Measurements from ENCODE around the gene GNS. TPM values are rescaled to one million over a fixed set of nuclear protein-coding genes. Genes with fewer than 3 reads are reported as not detected.

Gene GNS
- total and polyA plus RNA-seq, 3 experiments from 2014 or later: 20.7 to 47.5 (median 21.1) TPM

DNA sequence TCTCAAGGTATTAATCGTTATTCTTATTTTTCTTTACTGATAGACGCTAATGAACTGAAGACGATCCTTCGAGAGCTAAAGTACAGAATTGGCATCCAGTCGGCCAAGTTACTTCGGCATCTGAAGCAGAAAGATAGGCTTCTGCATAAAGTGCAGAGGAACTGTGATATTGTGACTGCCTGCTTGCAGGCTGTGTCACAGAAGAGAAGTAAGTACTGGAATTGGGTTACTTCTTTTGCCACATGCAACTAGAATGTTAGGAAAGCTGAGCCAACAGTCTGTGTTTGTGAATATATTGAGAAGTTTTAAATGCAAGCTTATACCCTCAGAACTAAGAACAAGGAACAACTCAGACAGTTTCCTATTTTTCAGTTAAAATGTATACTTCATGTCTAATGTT lies 26.6 kb upstream of the GNS start:
- H3K4me3 Mint-ChIP-seq: no peak overlapping the region
- no peak overlapping the region for H3K27ac ChIP-seq (ENCODE audit: low read depth, low read length)

GRCh38 chr12:64782191-64782876 lies 23.1 kb upstream of the GNS start:
- Mint-ChIP-seq H3K4me1 (peaks cover 15 to 22% (median 20%) of the 10 kb centered on the region in 3 donors), H3K4me3 (peak overlapping the region; percentile 38 to 88 (median 81))

More for the DNA sequence above, 26.6 kb upstream of the GNS start:
- Mint-ChIP-seq H3K27ac (no peak overlapping the region), H3K4me1 (peaks cover 11 to 15% (median 15%) of the 10 kb centered on the region in 3 donors), H3K9me3 (no peaks in the 10 kb centered on the region), H3K27me3 (peaks cover 40 to 46% of the 10 kb centered on the region in 2 donors), H3K36me3 (no peaks in the 10 kb centered on the region)
- H3K36me3 ChIP-seq (ENCODE audit: insufficient read depth, low read length): no peaks in the 10 kb centered on the region
- no peak overlapping the region for H3K4me3 ChIP-seq (ENCODE audit: low read length)
- H3K9me3 ChIP-seq (ENCODE audit: low read length): no peaks in the 10 kb centered on the region
- ChIA-PET CTCF (interaction anchor here (2.6 kb wide), 1 partner anchor 10 kb away, joined by 10 read pairs; no protein-coding TSS in a partner anchor), POLR2A (no interaction called here)
- peaks cover 39% of the 10 kb centered on the region for H3K27me3 ChIP-seq (ENCODE audit: insufficient read depth, low read length, poor library complexity, severe bottlenecking)
- no peak for DNase-seq
- H3K4me1 ChIP-seq (ENCODE audit: insufficient read depth, low read length): peaks cover 13% of the 10 kb centered on the region

DNA sequence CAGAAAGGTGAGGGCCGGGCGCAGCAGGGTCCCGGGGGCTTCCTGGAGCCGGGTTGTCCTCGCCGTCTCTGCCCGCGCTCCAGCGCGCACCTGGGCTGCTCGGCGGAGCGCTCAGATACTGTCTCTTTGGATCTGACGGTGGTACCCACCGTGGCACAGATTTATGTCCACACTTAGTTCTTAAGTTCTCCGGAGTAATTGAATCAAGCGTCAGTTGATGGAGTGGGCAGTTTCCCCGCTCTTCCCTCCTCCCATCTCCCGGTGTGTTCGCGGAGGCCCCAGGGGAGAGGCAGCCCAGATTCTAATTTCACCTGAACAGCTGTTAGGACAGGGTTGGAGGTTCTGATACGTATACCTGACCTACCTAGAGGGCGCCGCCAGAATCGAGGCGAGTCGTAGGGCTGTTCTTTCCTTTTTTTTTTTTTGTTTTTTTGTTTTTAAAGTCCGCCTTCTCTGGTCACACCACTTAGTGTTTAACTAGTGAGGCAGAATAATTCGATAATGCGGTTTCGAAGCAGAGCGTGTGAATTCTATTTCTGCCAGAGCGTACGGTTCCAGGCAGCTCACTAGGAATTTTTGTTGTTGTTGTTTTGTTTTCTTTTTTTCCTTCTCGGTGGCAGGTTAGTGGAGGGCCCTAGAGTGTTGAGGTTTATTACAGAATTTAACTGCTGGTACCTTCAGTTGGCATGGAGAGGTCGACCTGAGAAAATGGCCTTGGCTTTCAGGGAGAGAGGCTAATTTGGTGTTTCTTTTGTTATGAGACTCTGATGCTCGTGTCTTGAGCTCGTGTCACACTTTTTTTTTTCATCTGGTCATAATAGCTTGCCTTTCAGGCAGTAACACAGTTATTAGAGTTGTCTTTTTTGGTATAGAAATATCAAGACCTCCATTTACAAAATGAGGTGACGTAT lies 22.3 kb upstream of the GNS start:
- no peaks in the 10 kb centered on the region for H3K9me3 ChIP-seq (ENCODE audit: low read length)
- H3K27ac ChIP-seq (ENCODE audit: low read depth, low read length): no peak overlapping the region
- ChIA-PET CTCF (interaction anchor here (0.7 to 2.9 kb wide), 5 partner anchors 12 to 20 kb away, joined by 3 to 19 read pairs (median 4); no protein-coding TSS in a partner anchor), POLR2A (interaction anchor here (0.7 kb wide), 1 partner anchor 36 kb away, joined by 3 read pairs; no protein-coding TSS in a partner anchor)
- Mint-ChIP-seq H3K27ac (peak overlapping the region in 3 of 8 donors; percentile 1 to 48 (median 27)), H3K9me3 (peaks cover under 1 to 15% (median 12%) of the 10 kb centered on the region in 5 donors), H3K36me3 (peaks cover 0 to 4% (median 3%) of the 10 kb centered on the region in 3 donors), H3K27me3 (peaks cover 58 to 82% of the 10 kb centered on the region in 2 donors), H3K4me1 (peaks cover 15 to 22% (median 20%) of the 10 kb centered on the region in 3 donors), H3K4me3 (peak overlapping the region; percentile 38 to 88 (median 84))
- H3K4me3 ChIP-seq (ENCODE audit: low read length): peak overlapping the region; percentile 39
- H3K4me1 ChIP-seq (ENCODE audit: insufficient read depth, low read length): peaks cover 13% of the 10 kb centered on the region
- no peaks in the 10 kb centered on the region for H3K36me3 ChIP-seq (ENCODE audit: insufficient read depth, low read length)
- H3K27me3 ChIP-seq (ENCODE audit: insufficient read depth, low read length, poor library complexity, severe bottlenecking): peaks cover 51% of the 10 kb centered on the region
- DNase-seq: no peak

More at GRCh38 chr12:64782191-64782876, 23.1 kb upstream of the GNS start:
- Mint-ChIP-seq H3K27ac (no peak overlapping the region), H3K27me3 (peaks cover 51 to 74% of the 10 kb centered on the region in 2 donors), H3K36me3 (no peaks in the 10 kb centered on the region), H3K9me3 (peaks cover 0 to 7% (median 5%) of the 10 kb centered on the region in 5 donors)
- Histone ChIP-seq H3K27me3 (ENCODE audit: insufficient read depth, low read length, poor library complexity, severe bottlenecking) (peaks cover 51% of the 10 kb centered on the region), H3K27ac (ENCODE audit: low read depth, low read length) (no peak overlapping the region), H3K36me3 (ENCODE audit: insufficient read depth, low read length) (no peaks in the 10 kb centered on the region), H3K9me3 (ENCODE audit: low read length) (no peaks in the 10 kb centered on the region), H3K4me3 (ENCODE audit: low read length) (no peak overlapping the region), H3K4me1 (ENCODE audit: insufficient read depth, low read length) (peaks cover 13% of the 10 kb centered on the region)
- ChIA-PET POLR2A (no interaction called here), CTCF (interaction anchor here (0.7 to 2.9 kb wide), 4 partner anchors 10 to 19 kb away, joined by 3 to 19 read pairs (median 4); no protein-coding TSS in a partner anchor)
- DNase-seq: no peak

GRCh38 chr12:64780531-64781279 lies 21.5 kb upstream of the GNS start:
- Histone ChIP-seq H3K9me3 (ENCODE audit: low read length) (no peaks in the 10 kb centered on the region), H3K36me3 (ENCODE audit: insufficient read depth, low read length) (no peaks in the 10 kb centered on the region), H3K4me3 (ENCODE audit: low read length) (peak overlapping the region; percentile 39), H3K27me3 (ENCODE audit: insufficient read depth, low read length, poor library complexity, severe bottlenecking) (peaks cover 51% of the 10 kb centered on the region), H3K4me1 (ENCODE audit: insufficient read depth, low read length) (peaks cover 13% of the 10 kb centered on the region), H3K27ac (ENCODE audit: low read depth, low read length) (no peak overlapping the region)
- ChIA-PET POLR2A (interaction anchor here (0.7 kb wide), 1 partner anchor 37 kb away, joined by 3 read pairs; no protein-coding TSS in a partner anchor), CTCF (interaction anchor here (0.9 to 2.9 kb wide), 5 partner anchors 14 to 21 kb away, joined by 3 to 19 read pairs (median 4); partner anchors contain the start of gene GNS)
- Mint-ChIP-seq H3K4me3 (peak overlapping the region; percentile 71 to 88 (median 81)), H3K27me3 (peaks cover 66 to 88% of the 10 kb centered on the region in 2 donors), H3K27ac (peak overlapping the region in 1 of 8 donors; percentile 29), H3K36me3 (peaks cover 0 to 12% (median 5%) of the 10 kb centered on the region in 3 donors), H3K4me1 (peaks cover 15 to 22% (median 20%) of the 10 kb centered on the region in 3 donors), H3K9me3 (peaks cover 9 to 23% (median 20%) of the 10 kb centered on the region in 5 donors)
- no peak for DNase-seq

DNA sequence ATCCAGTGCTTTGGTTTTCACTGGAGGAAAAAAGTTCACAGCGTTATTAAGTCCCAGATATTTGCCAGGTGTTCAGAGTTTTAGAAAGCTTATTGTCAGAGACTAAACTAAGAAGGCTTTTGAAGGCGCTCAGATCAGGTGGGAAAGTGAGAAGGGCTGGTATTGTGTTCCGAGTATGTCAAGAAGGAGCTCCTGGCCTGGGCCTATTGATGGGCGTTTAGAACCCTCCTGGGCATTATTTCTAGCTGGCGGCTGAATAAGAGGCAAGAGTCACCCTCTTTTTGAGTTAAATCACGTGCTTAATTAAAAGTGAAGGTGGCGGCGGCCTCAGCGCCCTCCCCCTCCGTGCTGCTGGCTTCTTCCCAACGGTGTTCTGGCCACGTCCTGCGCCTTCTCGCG lies 20.9 kb upstream of the GNS start:
- H3K27ac Mint-ChIP-seq: peak overlapping the region in 1 of 8 donors; percentile 29
- H3K4me3 Mint-ChIP-seq: peak overlapping the region; percentile 63 to 85 (median 72)
- peaks cover 15 to 29% (median 25%) of the 10 kb centered on the region in 5 donors for H3K9me3 Mint-ChIP-seq
- peaks cover 0 to 14% (median 5%) of the 10 kb centered on the region in 3 donors for H3K36me3 Mint-ChIP-seq
- peaks cover 51% of the 10 kb centered on the region for H3K27me3 ChIP-seq (ENCODE audit: insufficient read depth, low read length, poor library complexity, severe bottlenecking)
- H3K36me3 ChIP-seq (ENCODE audit: insufficient read depth, low read length): no peaks in the 10 kb centered on the region
- peaks cover 13% of the 10 kb centered on the region for H3K4me1 ChIP-seq (ENCODE audit: insufficient read depth, low read length)
- H3K4me3 ChIP-seq (ENCODE audit: low read length): peak overlapping the region; percentile 14
- no peaks in the 10 kb centered on the region for H3K9me3 ChIP-seq (ENCODE audit: low read length)
- no peak overlapping the region for H3K27ac ChIP-seq (ENCODE audit: low read depth, low read length)
- CTCF ChIA-PET: interaction anchor here (0.9 to 1.3 kb wide), 2 partner anchors 16 to 20 kb away, joined by 3 to 4 read pairs; partner anchors contain the start of gene GNS
- POLR2A ChIA-PET: no interaction called here
- no peak for DNase-seq
- H3K4me1 Mint-ChIP-seq: peaks cover 15 to 22% (median 20%) of the 10 kb centered on the region in 3 donors
- peaks cover 64 to 89% of the 10 kb centered on the region in 2 donors for H3K27me3 Mint-ChIP-seq

DNA sequence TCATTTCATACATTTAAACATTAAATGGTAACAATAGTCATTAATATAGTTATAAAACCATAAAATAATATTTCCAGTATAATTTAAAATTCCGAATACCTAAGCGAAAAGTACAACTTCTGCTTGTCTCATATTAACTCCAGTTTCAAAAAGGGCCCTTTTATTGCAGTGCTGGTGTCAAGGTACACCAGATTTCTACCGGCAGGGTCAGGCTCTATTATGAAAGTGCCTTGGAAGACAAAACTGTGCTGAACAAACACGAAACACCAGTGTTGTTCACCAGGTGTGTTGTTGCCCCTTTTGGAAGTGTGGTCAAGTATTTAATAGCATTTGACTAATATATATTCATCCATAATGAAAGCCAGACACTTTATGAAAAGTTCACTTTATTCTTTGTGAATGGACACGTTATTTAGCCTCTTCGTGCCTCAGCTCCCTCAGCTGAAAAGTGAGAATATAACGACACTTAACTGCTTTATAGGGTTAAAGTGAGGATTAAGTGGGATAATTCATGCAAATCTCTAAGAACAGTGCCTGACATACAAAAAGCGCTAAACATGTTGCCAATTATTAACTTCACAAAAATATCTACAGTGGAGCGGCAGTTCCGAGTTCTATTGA lies 20.3 kb upstream of the GNS start:
- peaks cover 64 to 86% of the 10 kb centered on the region in 2 donors for H3K27me3 Mint-ChIP-seq
- no peaks in the 10 kb centered on the region for H3K36me3 ChIP-seq (ENCODE audit: insufficient read depth, low read length)
- H3K4me3 ChIP-seq (ENCODE audit: low read length): no peak overlapping the region
- H3K4me3 Mint-ChIP-seq: peak overlapping the region in 6 of 7 donors; percentile 63 to 80 (median 72)
- DNase-seq: no peak
- no peak overlapping the region for H3K27ac ChIP-seq (ENCODE audit: low read depth, low read length)
- H3K36me3 Mint-ChIP-seq: peaks cover 0 to 14% (median 5%) of the 10 kb centered on the region in 3 donors
- H3K27me3 ChIP-seq (ENCODE audit: insufficient read depth, low read length, poor library complexity, severe bottlenecking): peaks cover 49% of the 10 kb centered on the region
- no peak overlapping the region for H3K27ac Mint-ChIP-seq
- H3K9me3 ChIP-seq (ENCODE audit: low read length): no peaks in the 10 kb centered on the region
- peaks cover 16 to 35% (median 30%) of the 10 kb centered on the region in 5 donors for H3K9me3 Mint-ChIP-seq
- peaks cover 13% of the 10 kb centered on the region for H3K4me1 ChIP-seq (ENCODE audit: insufficient read depth, low read length)
- CTCF ChIA-PET: interaction anchor here (0.9 to 1.3 kb wide), 2 partner anchors 17 to 20 kb away, joined by 3 to 4 read pairs; partner anchors contain the start of gene GNS
- peaks cover 15 to 22% (median 20%) of the 10 kb centered on the region in 3 donors for H3K4me1 Mint-ChIP-seq
- POLR2A ChIA-PET: interaction anchor here (0.6 kb wide), 1 partner anchor 19 kb away, joined by 3 read pairs; no protein-coding TSS in a partner anchor
